SK-N-SH (cell line): ENCODE measurements around the gene POLR1D. TPM values are rescaled to one million over a fixed set of nuclear protein-coding genes. Genes with fewer than 3 reads are reported as not detected.

ENCODE experiments used
- CTCF ChIA-PET: fragments of 300-600, 350-600 bp; formaldehyde crosslinking; extraction: SDS; loops from one replicate; lab custom pipeline; 2021; lab: Yijun Ruan, JAX
- POLR2A ChIA-PET: fragments of 350-600 bp; sonication (Branson Sonifier 250); formaldehyde crosslinking; extraction: SDS; loops from one replicate; lab custom pipeline; 2020; ENCODE audit warnings: antibody characterized with exemption, inconsistent platforms; lab: Yijun Ruan, JAX
- DNase-seq: peaks from one replicate; pipeline ENCODE4 v3.0.0; 2012
- H2AFZ ChIP-seq: fragments of 200-600 bp; sonication (generic); 2 replicates; pipeline ENCODE4 v1.8.1; 2016; ENCODE audit warnings: antibody characterized with exemption, mild to moderate bottlenecking, low read depth
- H3F3A ChIP-seq: fragments of 200-600 bp; sonication (generic); replicated peaks from 2 replicates; pipeline ENCODE3; 2016; ENCODE audit warnings: antibody characterized with exemption, mild to moderate bottlenecking; ENCODE audit not compliant: insufficient read depth
- H3K27ac ChIP-seq, 2 experiments: fragments of 200-500 bp in 1 of 2; fragments of 200-600 bp in 1 of 2; sonication (Bioruptor generic) in 1 of 2; sonication (generic), shearing (Covaris generic) in 1 of 2; 2 replicates each; pipeline versions ENCODE4 v1.5.1 to v1.6.1; 2014 to 2016; ENCODE audit warnings: low read depth in 2 of 2, inconsistent platforms in 1 of 2, low read length in 1 of 2, mild to moderate bottlenecking in 1 of 2, mixed read lengths in 1 of 2
- H3K27me3 ChIP-seq: fragments of 200-600 bp; sonication (generic), shearing (Covaris generic); 2 replicates; pipeline ENCODE4 v1.6.1; 2016; ENCODE audit warnings: mixed run types; ENCODE audit not compliant: insufficient read depth
- H3K36me3 ChIP-seq, 2 experiments: fragments of 200-500 bp in 1 of 2; fragments of 200-600 bp in 1 of 2; sonication (Bioruptor generic) in 1 of 2; sonication (generic) in 1 of 2; replicated peaks in 1 of 2; 2 replicates each; pipeline versions ENCODE3 to v1.5.1; 2014 to 2016; ENCODE audit warnings: low read length in 1 of 2, mild to moderate bottlenecking in 1 of 2; ENCODE audit not compliant: insufficient read depth in 2 of 2, control insufficient read depth in 1 of 2
- H3K4me1 ChIP-seq, 2 experiments: fragments of 200-500 bp in 1 of 2; fragments of 200-600 bp in 1 of 2; sonication (Bioruptor generic) in 1 of 2; sonication (generic), shearing (Covaris generic) in 1 of 2; 2 replicates each; pipeline versions ENCODE4 v1.5.1 to v1.6.1; 2014 to 2016; ENCODE audit warnings: low read depth in 1 of 2, low read length in 1 of 2, mixed run types in 1 of 2; ENCODE audit not compliant: insufficient read depth in 2 of 2, control insufficient read depth in 1 of 2
- H3K4me2 ChIP-seq: fragments of 200-600 bp; sonication (generic), shearing (Covaris generic); 2 replicates; pipeline ENCODE4 v1.6.1; 2017; ENCODE audit warnings: mixed run types
- H3K4me3 ChIP-seq, 2 experiments: fragments of 200-500 bp in 1 of 2; fragments of 200-600 bp in 1 of 2; sonication (Bioruptor generic) in 1 of 2; sonication (generic), shearing (Covaris generic) in 1 of 2; 2 replicates each; pipeline versions ENCODE4 v1.5.1 to v1.8.1; 2014 to 2016; ENCODE audit warnings: low read depth in 2 of 2, inconsistent platforms in 1 of 2, low read length in 1 of 2, mild to moderate bottlenecking in 1 of 2, mixed read lengths in 1 of 2, moderate library complexity in 1 of 2
- H3K79me2 ChIP-seq: fragments of 200-600 bp; sonication (generic); 2 replicates; pipeline ENCODE4 v1.8.1; 2017; ENCODE audit warnings: mild to moderate bottlenecking; ENCODE audit not compliant: insufficient read depth
- H3K9ac ChIP-seq: fragments of 200-600 bp; sonication (generic); 2 replicates; pipeline ENCODE4 v1.6.1; 2017; ENCODE audit warnings: mixed run types
- H3K9me2 ChIP-seq: fragments of 200-600 bp; sonication (generic); 2 replicates; pipeline ENCODE4 v1.6.1; 2017; ENCODE audit warnings: mixed run types
- H3K9me3 ChIP-seq: fragments of 200-600 bp; sonication (generic); 2 replicates; pipeline ENCODE4 v1.6.1; 2017; ENCODE audit warnings: mixed run types, mild to moderate bottlenecking, moderate library complexity
- H4K20me1 ChIP-seq: fragments of 200-600 bp; sonication (generic); 2 replicates; pipeline ENCODE4 v1.6.1; 2017; ENCODE audit warnings: mild to moderate bottlenecking, mixed run types; ENCODE audit not compliant: insufficient read depth
- FOXM1 ChIP-seq: IDR thresholded peaks from 2 replicates; pipeline ENCODE4 v1.4.0; 2012; ENCODE audit warnings: low read depth, mild to moderate bottlenecking
- GATA2 ChIP-seq: sonication (generic); formaldehyde crosslinking; IDR thresholded peaks from 2 replicates; pipeline ENCODE4 v1.5.0; 2020; ENCODE audit warnings: mild to moderate bottlenecking, missing genetic modification reagents
- JUND ChIP-seq: IDR thresholded peaks from 2 replicates; pipeline ENCODE4 v1.4.0; 2012
- NRF1 ChIP-seq: IDR thresholded peaks from 2 replicates; pipeline ENCODE4 v1.6.1; 2012; ENCODE audit warnings: low read depth, mild to moderate bottlenecking, low read length
- POLR2AphosphoS5 ChIP-seq: IDR thresholded peaks from 2 replicates; pipeline ENCODE4 v1.6.1; 2012; ENCODE audit warnings: low read depth, low read length
- RCOR1 ChIP-seq: fragments of 150-350 bp; IDR thresholded peaks from 2 replicates; pipeline ENCODE4 v1.6.1; 2017; ENCODE audit warnings: antibody characterized with exemption, low read length
- SIN3A ChIP-seq: IDR thresholded peaks from 2 replicates; pipeline ENCODE4 v1.6.1; 2012; ENCODE audit warnings: low read depth, mild to moderate bottlenecking, low read length, moderate library complexity, borderline replicate concordance
- SMC3 ChIP-seq: IDR thresholded peaks from 2 replicates; pipeline ENCODE4 v1.6.1; 2012; ENCODE audit warnings: low read depth, low read length, improper control_type of control experiment
- YY1 ChIP-seq: IDR thresholded peaks from 2 replicates; pipeline ENCODE4 v1.4.0; 2012; ENCODE audit warnings: low read depth, mild to moderate bottlenecking
- WGBS: methylation state at CpG from one replicate; pipeline ENCODE4 v1.1.6; 2017; ENCODE audit warnings: low lambda C conversion rate; 5-methylcytosine and 5-hydroxymethylcytosine counted together
- polyA plus RNA-seq, 3 experiments: library from polyadenylated mRNA; depleted of rRNA; stranded (reverse); fragments of >200 nt; gene quantifications; 2 replicates each; pipeline ENCODE4 v1.2.3, GENCODE V29; 2012
- TF ChIP-seq, protein P1 (sequence below): IDR thresholded peaks from 2 replicates; pipeline ENCODE4 v1.6.1; 2012; ENCODE audit warnings: mild to moderate bottlenecking, low read depth, low read length, moderate library complexity
- TF ChIP-seq, protein P2 (sequence below): IDR thresholded peaks from 2 replicates; pipeline ENCODE4 v1.4.0; 2012; ENCODE audit warnings: low read depth
- TF ChIP-seq, protein P3 (sequence below): IDR thresholded peaks from 2 replicates; pipeline ENCODE4 v1.4.0; 2012; ENCODE audit warnings: low read depth, borderline replicate concordance

Gene POLR1D
- polyA plus RNA-seq, 1 of the 3 experiments (the other 2 are of a cell fraction) = 150 TPM

DNA sequence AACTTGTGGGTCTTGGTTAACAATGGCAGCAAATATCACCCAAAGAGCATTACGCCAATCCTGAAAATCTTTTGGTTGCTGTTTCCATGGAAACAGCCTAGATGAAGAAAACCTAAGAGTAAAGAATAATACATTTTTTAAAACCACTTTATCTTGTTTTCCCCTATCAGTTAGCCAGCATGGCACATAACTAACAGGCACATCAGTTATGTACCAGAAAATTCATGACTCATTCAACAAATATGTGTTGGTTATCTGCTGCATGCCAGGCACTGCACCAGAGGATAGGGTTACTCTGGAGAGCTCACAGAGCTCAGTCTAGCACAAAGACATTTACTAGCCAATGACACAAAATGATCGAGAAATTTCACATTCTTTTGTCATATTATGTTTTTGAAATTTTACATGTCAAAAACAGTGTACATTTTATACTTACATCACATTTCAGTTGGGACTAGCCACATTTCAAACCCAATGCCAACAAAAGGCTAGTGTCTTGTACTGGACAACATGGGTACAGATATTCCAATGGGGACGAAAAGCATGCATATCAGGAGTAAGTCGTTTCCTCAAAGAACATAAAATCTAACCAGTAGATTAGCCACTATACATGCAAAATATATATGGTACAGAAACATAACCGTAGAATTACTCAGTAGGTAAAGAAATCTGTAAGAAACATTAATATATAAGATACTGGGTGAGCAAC lies 21.7 kb upstream of the POLR1D start (continued):
- TF ChIP-seq, protein P1, sequence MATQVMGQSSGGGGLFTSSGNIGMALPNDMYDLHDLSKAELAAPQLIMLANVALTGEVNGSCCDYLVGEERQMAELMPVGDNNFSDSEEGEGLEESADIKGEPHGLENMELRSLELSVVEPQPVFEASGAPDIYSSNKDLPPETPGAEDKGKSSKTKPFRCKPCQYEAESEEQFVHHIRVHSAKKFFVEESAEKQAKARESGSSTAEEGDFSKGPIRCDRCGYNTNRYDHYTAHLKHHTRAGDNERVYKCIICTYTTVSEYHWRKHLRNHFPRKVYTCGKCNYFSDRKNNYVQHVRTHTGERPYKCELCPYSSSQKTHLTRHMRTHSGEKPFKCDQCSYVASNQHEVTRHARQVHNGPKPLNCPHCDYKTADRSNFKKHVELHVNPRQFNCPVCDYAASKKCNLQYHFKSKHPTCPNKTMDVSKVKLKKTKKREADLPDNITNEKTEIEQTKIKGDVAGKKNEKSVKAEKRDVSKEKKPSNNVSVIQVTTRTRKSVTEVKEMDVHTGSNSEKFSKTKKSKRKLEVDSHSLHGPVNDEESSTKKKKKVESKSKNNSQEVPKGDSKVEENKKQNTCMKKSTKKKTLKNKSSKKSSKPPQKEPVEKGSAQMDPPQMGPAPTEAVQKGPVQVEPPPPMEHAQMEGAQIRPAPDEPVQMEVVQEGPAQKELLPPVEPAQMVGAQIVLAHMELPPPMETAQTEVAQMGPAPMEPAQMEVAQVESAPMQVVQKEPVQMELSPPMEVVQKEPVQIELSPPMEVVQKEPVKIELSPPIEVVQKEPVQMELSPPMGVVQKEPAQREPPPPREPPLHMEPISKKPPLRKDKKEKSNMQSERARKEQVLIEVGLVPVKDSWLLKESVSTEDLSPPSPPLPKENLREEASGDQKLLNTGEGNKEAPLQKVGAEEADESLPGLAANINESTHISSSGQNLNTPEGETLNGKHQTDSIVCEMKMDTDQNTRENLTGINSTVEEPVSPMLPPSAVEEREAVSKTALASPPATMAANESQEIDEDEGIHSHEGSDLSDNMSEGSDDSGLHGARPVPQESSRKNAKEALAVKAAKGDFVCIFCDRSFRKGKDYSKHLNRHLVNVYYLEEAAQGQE = no peak
- TF ChIP-seq JUND (peak; percentile 98), YY1 (no peak), FOXM1 (no peak), SIN3A (0 out of 2 replicates have a peak, but pooled peaks have one; percentile 34), NRF1 (no peak), SMC3 (no peak), GATA2 (no peak)
- TF ChIP-seq, protein P2, sequence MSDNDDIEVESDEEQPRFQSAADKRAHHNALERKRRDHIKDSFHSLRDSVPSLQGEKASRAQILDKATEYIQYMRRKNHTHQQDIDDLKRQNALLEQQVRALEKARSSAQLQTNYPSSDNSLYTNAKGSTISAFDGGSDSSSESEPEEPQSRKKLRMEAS = peak; percentile 53; the same call in 1 of the 2 replicates
- TF ChIP-seq, all 33 proteins: peak for 11

DNA sequence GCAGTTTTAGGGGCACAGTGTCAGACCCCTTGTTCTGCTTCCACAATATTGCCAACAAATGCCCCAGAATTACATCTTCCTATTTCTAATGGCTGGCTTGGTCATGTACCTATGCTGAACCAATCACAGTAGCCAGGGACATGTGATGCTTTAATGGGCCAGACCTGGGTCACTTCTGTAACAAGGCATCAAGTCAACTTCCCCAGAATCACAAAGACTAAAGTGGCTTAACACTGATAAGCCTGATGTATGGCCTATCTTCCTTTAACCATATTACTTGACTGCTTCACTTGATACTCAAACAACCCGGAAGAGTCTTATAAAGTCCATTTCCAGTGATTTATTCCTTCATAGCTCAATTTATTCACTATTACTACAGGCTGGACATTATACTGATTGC lies 21.0 kb upstream of the POLR1D start:
- no peaks in the 10 kb centered on the region for H4K20me1 ChIP-seq
- H3K9ac ChIP-seq = no peak overlapping the region
- CTCF ChIA-PET = interaction anchor here (2.0 kb wide), 1 partner anchor 68 kb away, joined by 6 read pairs; no protein-coding TSS in a partner anchor
- TF ChIP-seq SMC3 = no peak
- TF ChIP-seq RCOR1 = no peak
- TF ChIP-seq POLR2AphosphoS5 = no peak
- TF ChIP-seq, protein P3, sequence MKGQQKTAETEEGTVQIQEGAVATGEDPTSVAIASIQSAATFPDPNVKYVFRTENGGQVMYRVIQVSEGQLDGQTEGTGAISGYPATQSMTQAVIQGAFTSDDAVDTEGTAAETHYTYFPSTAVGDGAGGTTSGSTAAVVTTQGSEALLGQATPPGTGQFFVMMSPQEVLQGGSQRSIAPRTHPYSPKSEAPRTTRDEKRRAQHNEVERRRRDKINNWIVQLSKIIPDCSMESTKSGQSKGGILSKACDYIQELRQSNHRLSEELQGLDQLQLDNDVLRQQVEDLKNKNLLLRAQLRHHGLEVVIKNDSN = no peak
- DNase-seq = no peak
- H2AFZ ChIP-seq = no peak overlapping the region
- H3K4me2 ChIP-seq = no peak overlapping the region
- no peaks in the 10 kb centered on the region for H3K9me3 ChIP-seq
- no peaks in the 10 kb centered on the region for H3K9me2 ChIP-seq
- H3K4me3 ChIP-seq = no peak overlapping the region
- peaks cover 19% of the 10 kb centered on the region; the same call in 1 of the 2 replicates for H3K79me2 ChIP-seq
- 94% methylated on average over 1 of the region's 1 CpG for WGBS
- no peaks in the 10 kb centered on the region for H3F3A ChIP-seq
- POLR2A ChIA-PET = no interaction called here
- no peaks in the 10 kb centered on the region for H3K27me3 ChIP-seq
- H3K36me3 ChIP-seq = no peaks in the 10 kb centered on the region
- H3K4me1 ChIP-seq = peaks cover 0 to 10% of the 10 kb centered on the region in 2 experiments; a peak in 1 of 4 replicates
- H3K27ac ChIP-seq = no peak overlapping the region; a peak in 1 of 4 replicates
